Epithelial cell of esophagus (primary cell): ENCODE data around the gene HID1.

Experiments used
- DNase-seq: peaks from one replicate; pipeline ENCODE4 v3.0.0; 2010; ENCODE audit warnings: low read depth
- H3K4me3 ChIP-seq: 2 replicates; pipeline ENCODE4 v1.5.1; 2011; ENCODE audit warnings: mild to moderate bottlenecking, low read length, control low read depth
- TF ChIP-seq, protein P1 (sequence below): IDR thresholded peaks from 2 replicates; pipeline ENCODE4 v1.5.1; 2011; ENCODE audit warnings: low read depth, mild to moderate bottlenecking, low read length, control low read depth, inconsistent platforms; ENCODE audit not compliant: insufficient read depth; ENCODE audit errors: missing control alignments

Gene HID1

DNA sequence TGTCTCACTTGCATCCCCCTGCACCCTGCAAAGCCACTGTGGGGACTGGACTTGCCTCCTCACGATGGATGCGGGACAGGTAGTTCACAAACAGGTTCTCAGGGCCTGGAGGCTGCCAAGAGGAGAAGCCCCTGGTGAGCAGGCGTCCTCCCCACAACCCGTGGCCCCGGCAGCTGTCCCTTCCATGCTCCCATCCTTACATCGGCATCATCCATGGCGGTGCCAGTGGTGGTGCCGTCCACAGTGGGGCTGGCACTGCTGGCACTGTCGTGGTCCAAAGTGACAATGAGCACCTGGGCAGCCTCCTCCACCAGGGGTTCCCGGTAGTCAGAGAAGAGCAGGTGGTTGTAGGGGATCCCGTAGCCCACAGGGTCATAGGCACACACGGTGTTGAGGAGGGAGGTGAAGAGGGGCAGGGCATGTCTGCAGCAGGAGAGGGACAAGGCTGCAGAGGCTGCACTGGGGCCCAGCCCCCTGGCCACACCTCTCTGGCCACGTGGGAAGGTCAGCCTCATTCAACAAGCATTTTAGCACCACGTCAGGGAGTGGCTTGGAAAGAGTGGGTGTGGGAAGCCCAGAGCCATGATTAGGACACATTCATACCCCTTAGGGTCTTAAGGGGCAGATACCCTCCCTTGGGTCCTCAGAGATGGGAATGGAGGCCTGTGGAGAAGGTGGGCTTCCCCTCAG, 12.6 kb downstream of the HID1 start:
- TF ChIP-seq, protein P1, sequence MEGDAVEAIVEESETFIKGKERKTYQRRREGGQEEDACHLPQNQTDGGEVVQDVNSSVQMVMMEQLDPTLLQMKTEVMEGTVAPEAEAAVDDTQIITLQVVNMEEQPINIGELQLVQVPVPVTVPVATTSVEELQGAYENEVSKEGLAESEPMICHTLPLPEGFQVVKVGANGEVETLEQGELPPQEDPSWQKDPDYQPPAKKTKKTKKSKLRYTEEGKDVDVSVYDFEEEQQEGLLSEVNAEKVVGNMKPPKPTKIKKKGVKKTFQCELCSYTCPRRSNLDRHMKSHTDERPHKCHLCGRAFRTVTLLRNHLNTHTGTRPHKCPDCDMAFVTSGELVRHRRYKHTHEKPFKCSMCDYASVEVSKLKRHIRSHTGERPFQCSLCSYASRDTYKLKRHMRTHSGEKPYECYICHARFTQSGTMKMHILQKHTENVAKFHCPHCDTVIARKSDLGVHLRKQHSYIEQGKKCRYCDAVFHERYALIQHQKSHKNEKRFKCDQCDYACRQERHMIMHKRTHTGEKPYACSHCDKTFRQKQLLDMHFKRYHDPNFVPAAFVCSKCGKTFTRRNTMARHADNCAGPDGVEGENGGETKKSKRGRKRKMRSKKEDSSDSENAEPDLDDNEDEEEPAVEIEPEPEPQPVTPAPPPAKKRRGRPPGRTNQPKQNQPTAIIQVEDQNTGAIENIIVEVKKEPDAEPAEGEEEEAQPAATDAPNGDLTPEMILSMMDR: no peak
- peak; percentile 70 for DNase-seq
- no peak overlapping the region for H3K4me3 ChIP-seq

DNA sequence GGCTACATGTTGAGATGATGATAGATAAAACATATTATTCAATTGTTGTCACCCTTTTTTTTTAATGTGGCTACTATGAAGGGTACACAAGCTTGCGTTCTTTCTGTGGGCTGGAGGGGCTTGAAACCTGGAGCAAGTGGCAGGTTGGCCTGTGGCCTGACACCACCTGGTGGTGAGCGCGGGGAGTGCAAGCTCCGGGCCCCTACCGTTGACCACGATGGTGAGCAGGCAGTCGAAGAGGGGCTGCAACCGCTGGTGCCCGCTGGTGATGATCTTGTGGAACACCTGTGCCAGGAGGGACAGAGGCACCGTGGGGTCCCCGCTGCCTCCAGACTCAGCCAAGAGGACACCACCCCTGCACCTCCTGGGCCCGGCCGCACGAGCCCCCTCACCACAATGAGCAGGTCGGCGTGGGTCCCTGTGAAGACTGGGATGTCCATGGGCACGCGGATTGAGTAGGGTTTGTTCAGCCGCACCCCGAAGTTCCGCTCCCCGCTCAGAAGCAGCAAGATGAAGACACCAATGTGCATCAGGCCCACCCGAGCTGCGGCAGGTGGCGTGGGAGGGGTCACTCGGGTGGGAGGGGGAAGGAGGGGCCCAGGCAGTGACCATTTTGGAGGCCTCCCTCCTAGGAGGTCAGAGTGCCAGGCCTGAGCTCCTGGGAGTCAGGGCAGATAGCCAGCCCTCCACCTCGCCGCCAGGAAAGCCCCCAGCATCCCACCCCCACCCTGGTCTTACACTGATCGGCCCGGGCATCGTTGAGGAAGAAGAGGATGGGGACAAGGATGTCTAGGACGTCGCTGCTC, 14.4 kb downstream of the HID1 start:
- TF ChIP-seq, protein P1: peak; percentile 91
- H3K4me3 ChIP-seq: no peak overlapping the region
- DNase-seq: peak; percentile 65

DNA sequence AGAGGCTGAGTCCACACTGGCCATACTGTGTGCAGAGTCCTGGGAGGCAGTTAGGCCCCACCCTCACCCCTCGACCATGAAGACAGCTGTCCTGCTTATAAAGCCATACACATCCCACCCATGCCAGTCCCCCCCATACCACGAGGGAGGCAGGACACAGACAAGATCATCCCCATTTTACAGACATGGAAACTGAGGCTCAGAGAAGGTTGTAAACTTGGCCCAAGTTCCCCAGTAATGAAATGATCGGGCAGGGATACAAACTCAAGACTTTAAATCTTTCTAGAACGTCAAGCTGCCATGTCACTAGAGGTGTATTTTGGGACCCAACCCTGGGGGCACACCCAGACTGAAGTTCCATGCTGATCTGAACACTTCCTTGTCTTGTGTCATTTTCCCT, 16.5 kb downstream of the HID1 start:
- no peak for DNase-seq
- no peak overlapping the region for H3K4me3 ChIP-seq
- TF ChIP-seq, protein P1: no peak

DNA sequence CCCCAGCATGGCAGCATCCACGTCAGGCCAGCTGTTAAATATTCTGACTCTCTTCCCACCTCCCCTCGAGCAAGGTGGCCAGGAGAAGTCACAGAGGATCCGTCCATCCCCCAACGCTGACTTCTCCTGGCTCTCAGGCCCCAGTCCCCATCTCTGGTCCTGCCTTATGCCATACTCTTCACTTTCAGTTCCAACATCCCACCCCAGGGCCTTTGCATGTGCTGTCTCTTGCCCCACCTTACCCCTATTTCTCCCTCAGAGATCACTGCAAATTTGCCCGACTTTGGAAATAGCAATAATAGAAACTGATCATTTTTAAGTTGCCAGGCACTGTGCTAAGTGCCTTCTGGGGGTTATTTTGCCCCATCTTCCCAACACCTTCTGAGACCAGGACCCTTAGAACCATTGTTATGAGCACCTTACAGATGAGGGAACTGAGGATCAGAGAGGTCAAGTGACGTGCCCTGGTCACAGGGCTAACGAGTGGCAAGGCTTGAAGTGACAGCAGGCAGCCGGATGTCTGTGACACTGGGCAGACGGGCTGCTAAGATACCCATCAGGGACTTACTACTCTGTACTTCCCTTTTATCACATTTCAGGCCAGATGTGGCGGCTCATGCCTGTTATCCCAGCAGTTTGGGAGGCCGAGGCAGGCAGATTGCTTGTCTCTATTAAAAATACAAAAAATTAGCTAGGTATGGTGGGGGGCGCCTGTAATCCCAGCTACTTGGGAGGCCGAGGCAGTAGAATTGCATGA, 17.7 kb downstream of the HID1 start:
- DNase-seq: no peak
- TF ChIP-seq, protein P1: no peak
- no peak overlapping the region for H3K4me3 ChIP-seq

DNA sequence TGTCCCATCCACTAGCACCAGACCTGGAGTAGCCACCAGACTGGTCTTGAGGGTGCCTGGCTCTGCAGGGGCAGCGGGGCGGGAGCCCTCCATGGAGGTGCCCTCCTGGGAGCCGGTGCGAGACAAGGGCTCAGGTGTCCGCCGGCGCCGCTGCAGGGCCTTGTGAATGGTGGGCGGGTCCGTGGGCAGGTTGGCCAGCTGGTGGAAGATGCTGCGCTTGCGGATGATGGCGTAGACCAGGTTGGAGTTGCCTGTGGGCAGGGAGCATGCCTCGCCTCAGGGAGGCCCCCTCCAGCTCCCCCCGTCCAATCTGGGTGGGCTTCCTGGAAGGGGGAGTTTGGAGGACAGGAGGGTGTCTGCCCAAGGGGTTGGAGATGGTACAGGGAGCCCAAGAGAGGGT, 18.4 kb downstream of the HID1 start:
- TF ChIP-seq, protein P1: no peak
- no peak overlapping the region for H3K4me3 ChIP-seq
- DNase-seq: no peak

DNA sequence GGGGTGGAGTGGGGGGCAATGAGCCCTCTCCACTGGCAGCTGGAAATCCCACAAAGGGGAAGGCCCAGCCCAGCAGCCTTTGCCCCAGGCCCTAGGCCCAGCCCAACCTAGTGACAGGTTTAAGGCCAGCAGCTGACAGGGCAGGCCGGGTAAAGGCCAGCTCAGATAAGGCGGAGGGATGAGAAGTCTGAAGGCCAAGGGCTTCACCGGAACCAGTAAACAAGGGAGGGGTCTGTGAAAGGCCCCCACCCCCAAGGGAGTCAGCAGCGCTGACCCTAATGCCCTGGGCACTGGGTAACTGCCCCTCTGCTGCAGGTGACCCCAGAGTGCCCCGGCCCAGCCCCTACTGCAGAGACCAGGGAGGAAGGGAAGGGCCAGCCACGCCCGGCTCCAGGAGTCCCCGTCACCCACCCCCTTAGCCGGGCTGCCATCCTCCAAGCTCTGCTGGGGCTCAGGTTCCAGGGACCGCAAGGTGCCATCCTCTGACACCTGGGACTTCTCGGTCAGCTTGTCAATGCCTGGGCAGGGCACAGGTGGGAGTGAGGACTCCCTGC, 19.3 kb downstream of the HID1 start:
- TF ChIP-seq, protein P1: no peak
- H3K4me3 ChIP-seq: no peak overlapping the region
- no peak for DNase-seq
